GM12874 (cell line): ENCODE results near the gene LAP3.

Experiments used
- TF ChIP-seq, protein P1 (sequence below): IDR thresholded peaks from 2 replicates; pipeline ENCODE4 v1.5.1; 2011; ENCODE audit warnings: low read depth, mild to moderate bottlenecking, control low read depth, low read length, moderate library complexity; ENCODE audit not compliant: insufficient read depth

Gene LAP3

GRCh38 chr4:17624821-17625220, 47.8 kb downstream of the LAP3 start:
- TF ChIP-seq, protein P1, sequence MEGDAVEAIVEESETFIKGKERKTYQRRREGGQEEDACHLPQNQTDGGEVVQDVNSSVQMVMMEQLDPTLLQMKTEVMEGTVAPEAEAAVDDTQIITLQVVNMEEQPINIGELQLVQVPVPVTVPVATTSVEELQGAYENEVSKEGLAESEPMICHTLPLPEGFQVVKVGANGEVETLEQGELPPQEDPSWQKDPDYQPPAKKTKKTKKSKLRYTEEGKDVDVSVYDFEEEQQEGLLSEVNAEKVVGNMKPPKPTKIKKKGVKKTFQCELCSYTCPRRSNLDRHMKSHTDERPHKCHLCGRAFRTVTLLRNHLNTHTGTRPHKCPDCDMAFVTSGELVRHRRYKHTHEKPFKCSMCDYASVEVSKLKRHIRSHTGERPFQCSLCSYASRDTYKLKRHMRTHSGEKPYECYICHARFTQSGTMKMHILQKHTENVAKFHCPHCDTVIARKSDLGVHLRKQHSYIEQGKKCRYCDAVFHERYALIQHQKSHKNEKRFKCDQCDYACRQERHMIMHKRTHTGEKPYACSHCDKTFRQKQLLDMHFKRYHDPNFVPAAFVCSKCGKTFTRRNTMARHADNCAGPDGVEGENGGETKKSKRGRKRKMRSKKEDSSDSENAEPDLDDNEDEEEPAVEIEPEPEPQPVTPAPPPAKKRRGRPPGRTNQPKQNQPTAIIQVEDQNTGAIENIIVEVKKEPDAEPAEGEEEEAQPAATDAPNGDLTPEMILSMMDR, result no peak

DNA sequence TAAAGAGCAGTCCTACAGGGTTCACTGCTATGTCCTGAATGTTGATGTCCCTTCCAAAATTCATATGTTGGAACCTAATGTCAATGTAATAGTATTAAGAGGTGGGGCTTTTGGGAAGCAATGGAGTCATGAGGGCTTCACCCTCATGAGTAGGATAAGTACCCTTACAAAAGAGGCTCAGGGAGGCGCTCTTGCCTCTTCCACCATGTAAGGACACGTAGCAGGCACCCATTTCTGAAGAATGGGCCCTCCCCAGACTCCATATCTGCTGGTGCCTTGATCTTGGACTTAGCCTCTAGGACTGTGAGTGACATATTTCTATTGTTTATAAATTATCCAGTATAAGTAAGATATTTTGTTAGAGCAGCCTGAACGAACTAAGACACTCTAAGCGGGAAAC, 53.2 kb downstream of the LAP3 start:
- TF ChIP-seq, protein P1, result no peak

GRCh38 chr4:17633600-17633999, 56.6 kb downstream of the LAP3 start:
- TF ChIP-seq, protein P1, result no peak

DNA sequence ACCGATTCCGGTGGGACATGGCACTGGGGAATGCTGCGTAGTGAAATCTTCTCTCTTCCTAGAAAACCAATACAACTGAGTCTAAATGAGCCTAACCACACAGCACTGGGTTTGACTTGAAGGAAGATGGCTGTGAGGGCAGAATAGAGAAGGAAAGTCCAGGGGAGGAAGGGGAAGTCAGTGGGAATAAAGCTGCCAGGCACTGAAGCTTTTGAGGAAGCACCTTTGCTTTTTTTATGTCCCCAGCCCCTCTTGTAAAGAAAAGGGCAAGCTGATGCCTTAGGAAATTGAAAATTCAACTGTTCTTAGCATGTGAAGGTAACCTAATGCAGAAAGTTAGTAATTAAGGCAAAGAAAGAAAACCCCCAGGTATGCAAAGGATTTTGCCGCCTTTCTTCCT, 58.1 kb downstream of the LAP3 start:
- TF ChIP-seq, protein P1, result no peak

DNA sequence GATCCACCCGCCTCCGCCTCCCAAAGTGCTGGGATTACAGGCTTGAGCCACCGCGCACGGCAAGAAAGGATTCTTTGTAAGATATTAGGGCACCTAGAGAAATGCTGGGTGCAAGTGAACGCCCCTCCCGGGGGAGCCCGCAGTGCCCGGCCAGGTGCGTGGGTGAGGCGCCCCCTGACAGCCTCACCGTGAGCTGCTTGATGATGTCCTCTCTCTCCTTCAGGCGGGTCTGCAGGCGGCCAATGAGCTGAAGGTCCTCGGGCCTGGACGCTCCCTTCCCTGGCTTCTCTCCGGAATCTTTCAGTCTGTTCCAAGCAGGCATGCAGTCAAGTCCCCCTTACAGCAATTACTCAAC, 59.3 kb downstream of the LAP3 start:
- TF ChIP-seq, protein P1, result no peak

DNA sequence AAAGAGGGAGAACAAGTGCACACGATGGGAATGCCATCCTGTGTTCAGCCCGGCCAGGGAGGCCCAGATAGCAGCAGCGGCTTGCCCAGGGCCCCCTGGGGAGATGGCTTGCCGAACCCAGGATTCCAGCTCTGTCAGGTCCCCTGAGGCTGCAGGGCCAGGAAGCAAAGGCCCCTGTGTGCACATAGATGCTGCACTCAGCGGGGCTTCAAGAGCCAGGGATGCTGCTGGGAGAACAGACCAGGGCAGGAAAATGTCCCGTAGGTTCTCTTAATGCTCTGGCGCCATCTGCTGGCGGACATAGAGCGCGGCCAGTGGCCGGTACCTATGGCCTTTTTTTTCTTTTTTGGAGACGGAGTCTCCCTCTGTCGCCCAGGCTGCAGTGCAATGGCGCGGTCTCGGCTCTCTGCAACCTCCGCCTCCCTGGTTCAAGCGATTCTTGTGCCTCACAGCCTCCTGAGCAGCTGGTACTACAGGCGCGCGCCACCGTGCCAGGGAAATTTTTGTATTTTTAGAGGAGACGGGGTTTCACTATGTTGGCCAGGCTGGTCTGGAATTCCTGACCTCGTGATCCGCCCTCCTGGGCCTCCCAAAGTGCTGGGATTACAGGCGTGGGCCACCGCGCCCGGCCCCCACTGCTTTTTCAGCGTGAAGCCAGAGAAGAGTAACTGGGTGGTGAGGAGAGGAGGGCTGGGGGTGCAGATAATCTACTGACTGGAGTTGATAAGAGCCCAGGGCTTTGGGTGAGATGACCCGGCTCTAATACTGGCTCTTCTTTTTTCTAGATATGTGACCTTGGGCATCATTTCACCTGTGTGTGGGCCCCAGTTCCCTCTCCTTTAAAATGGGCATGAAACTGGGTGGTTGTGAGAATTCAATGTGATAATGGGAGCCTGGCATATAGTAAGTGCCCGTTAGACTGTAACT, 60.0 kb downstream of the LAP3 start:
- TF ChIP-seq, protein P1, result peak; percentile 86

DNA sequence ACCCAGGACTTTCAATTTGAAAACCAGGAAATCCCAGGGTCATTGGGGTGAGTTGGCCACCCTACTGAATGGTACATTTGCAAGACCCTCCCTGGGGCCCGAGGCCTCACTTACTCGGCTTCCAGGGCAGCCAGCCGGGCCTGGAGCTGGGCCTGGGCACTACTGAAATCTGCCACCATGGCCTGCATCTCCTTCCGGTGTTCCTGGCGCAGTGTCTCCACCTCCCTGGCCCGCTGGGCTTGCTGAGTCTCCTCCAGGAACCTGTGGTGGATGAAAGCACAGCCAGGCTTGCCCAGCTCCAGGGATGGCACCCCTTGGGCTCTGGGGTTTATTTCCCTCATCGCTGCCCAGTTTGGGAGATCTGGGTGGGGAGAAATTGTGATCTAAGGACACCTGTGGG, 62.1 kb downstream of the LAP3 start:
- TF ChIP-seq, protein P1, result no peak
